ENCODE results near the gene ULK3.

- peak in 1 of 6 experiments; percentile 6 for TF ChIP-seq CTCF (IDR thresholded peaks at IDR 0.05)
- no peak for TF ChIP-seq POLR2A (IDR thresholded peaks at IDR 0.05)
Observed at GRCh38 chr15:74808840-74809229, 34.1 kb downstream of the ULK3 start.

All from esophagus squamous epithelium (tissue), 4 donors.